B cell (primary cell): ENCODE data around the gene SWT1.

Experiments
- CTCF ChIP-seq: fragments of 200-600 bp; IDR thresholded peaks from one replicate; pipeline ENCODE4 v1.8.0; 2022; ENCODE audit warnings: antibody characterized with exemption, mild to moderate bottlenecking
- EZH2 ChIP-seq: IDR thresholded peaks from 2 replicates; pipeline ENCODE4 v1.6.1; 2012; ENCODE audit warnings: borderline replicate concordance, low read depth, mild to moderate bottlenecking, moderate library complexity, low read length; ENCODE audit not compliant: insufficient read depth, poor library complexity, severe bottlenecking

GRCh38 chr1:185262151-185262550 lies 105.2 kb downstream of the SWT1 start:
- TF ChIP-seq CTCF (no peak), EZH2 (no peak)
